SK-N-SH treated with all-trans-retinoic acid at 6 μM for 48 hours (cell line): ENCODE measurements around the gene WDR3.

Source experiments
- ARNTL ChIP-seq: fragments of 450-650 bp; formaldehyde crosslinking; IDR thresholded peaks from 2 replicates; pipeline ENCODE4 v1.5.0; 2020; ENCODE audit warnings: low read depth, mild to moderate bottlenecking, moderate library complexity, borderline replicate concordance
- CSDC2 ChIP-seq: fragments of 250-450 bp; sonication (Bioruptor Pico); IDR thresholded peaks from 2 replicates; pipeline ENCODE4 v1.5.0; 2020; ENCODE audit warnings: mild to moderate bottlenecking, moderate library complexity
- CSRNP3 ChIP-seq: fragments of 250-450 bp; sonication (Bioruptor Pico); IDR thresholded peaks from 2 replicates; pipeline ENCODE4 v1.5.1; 2021; ENCODE audit warnings: mild to moderate bottlenecking, moderate library complexity
- ISL1 ChIP-seq: fragments of 250-450 bp; sonication (Bioruptor Pico); IDR thresholded peaks from 2 replicates; pipeline ENCODE4 v2.1.2; 2022; ENCODE audit warnings: mild to moderate bottlenecking, moderate library complexity
- PATZ1 ChIP-seq: fragments of 250-450 bp; sonication (Bioruptor Pico); IDR thresholded peaks from 2 replicates; pipeline ENCODE4 v1.8.0; 2020; ENCODE audit warnings: mild to moderate bottlenecking, moderate library complexity, borderline replicate concordance
- RARB ChIP-seq: fragments of 250-450 bp; sonication (Bioruptor Pico); IDR thresholded peaks from 2 replicates; pipeline ENCODE4 v1.8.0; 2021; ENCODE audit warnings: mild to moderate bottlenecking, moderate library complexity
- TCF4 ChIP-seq: fragments of 250-450 bp; sonication (Bioruptor Pico); IDR thresholded peaks from 2 replicates; pipeline ENCODE4 v1.8.0; 2021; ENCODE audit warnings: mild to moderate bottlenecking, moderate library complexity, borderline replicate concordance
- TSHZ2 ChIP-seq: fragments of 250-450 bp; sonication (Bioruptor Pico); IDR thresholded peaks from 2 replicates; pipeline ENCODE4 v1.5.0; 2020; ENCODE audit warnings: mild to moderate bottlenecking, moderate library complexity
- ZC3H10 ChIP-seq: fragments of 250-450 bp; sonication (Bioruptor Pico); IDR thresholded peaks from 2 replicates; pipeline ENCODE4 v1.5.1; 2021; ENCODE audit warnings: mild to moderate bottlenecking, moderate library complexity
- ZNF565 ChIP-seq: fragments of 450-650 bp; formaldehyde crosslinking; conservative IDR thresholded peaks from 2 replicates; pipeline ENCODE4 v1.5.0; 2020; ENCODE audit warnings: low read depth, mild to moderate bottlenecking, moderate library complexity

- TF ChIP-seq TSHZ2 = no peak
- no peak for TF ChIP-seq ZNF565 (CRISPR knock-in tag)
- TF ChIP-seq TCF4 (CRISPR knock-in tag) = no peak
- no peak for TF ChIP-seq CSDC2 (CRISPR knock-in tag)
- TF ChIP-seq PATZ1 (CRISPR knock-in tag) = no peak
- no peak for TF ChIP-seq ZC3H10
- TF ChIP-seq ARNTL = no peak
- TF ChIP-seq ISL1 = no peak
- TF ChIP-seq RARB (CRISPR knock-in tag) = no peak
- no peak for TF ChIP-seq CSRNP3 (CRISPR knock-in tag)
These were observed 45.9 kb upstream of the WDR3 start for GRCh38 chr1:117883616-117884015.
